Ovary (tissue), 3 donors: ENCODE data around the gene MARK3.

ENCODE experiments used
- POLR2A ChIP-seq: fragments of 450-650 bp; IDR thresholded peaks from one replicate; pipeline ENCODE4 v1.6.1; 2017; ENCODE audit warnings: antibody characterized with exemption, mild to moderate bottlenecking, moderate library complexity
- TF ChIP-seq, protein P1 (sequence below), 3 donors: fragments of 450-650 bp in 2 of 3; fragments of 200-600 bp in 1 of 3; IDR thresholded peaks; one replicate each; pipeline versions ENCODE4 v1.5.1 to v1.8.0; 2016 to 2022; ENCODE audit warnings: antibody characterized with exemption in 3 of 3, mild to moderate bottlenecking in 1 of 3
- donor health status: DM: no; HTN: no; CAD: no.

DNA sequence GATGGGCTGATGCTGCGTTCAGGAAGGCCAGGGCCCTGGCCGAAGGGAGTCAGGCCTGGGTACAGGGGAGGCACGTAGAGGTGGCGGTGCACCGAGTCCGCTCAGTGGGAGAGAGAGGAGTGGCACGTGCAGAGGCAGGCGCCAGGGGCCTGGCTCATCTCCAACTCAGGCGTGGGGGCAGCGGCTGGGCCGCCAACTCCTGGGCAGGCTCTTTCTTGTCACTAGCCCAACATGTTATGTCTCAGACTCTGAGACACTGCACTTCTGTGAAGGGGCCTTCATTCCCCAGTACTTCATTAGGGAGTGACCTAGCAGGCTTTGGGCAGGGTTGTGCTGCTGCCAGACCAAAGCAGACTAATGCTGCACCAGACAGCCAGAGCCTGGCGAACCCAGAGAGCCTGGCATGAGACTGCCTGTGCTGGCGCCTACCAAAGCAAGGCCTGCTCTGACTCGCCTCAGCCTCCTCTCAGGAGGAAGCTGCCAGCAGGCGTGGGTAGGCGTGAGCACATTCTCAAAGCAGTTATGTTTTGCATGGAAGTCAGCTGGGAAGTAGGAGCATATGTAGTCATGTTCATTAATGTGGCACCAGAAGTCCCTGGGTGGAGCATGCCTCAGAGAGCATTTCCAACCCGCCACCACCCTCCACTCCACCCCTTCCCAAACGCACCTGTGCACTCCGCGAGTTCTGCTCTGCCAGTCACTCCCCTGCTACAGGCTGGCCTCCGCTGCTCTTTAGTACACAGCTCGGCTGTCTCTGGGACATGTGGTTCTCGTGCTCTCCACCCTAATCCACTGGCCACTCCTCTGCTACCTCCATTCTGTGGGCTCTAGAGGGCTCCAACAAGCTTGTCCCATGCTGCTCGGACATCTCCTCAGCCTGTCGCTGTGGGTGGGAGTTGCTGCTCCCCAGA, 127.7 kb downstream of the MARK3 start:
- TF ChIP-seq, protein P1, sequence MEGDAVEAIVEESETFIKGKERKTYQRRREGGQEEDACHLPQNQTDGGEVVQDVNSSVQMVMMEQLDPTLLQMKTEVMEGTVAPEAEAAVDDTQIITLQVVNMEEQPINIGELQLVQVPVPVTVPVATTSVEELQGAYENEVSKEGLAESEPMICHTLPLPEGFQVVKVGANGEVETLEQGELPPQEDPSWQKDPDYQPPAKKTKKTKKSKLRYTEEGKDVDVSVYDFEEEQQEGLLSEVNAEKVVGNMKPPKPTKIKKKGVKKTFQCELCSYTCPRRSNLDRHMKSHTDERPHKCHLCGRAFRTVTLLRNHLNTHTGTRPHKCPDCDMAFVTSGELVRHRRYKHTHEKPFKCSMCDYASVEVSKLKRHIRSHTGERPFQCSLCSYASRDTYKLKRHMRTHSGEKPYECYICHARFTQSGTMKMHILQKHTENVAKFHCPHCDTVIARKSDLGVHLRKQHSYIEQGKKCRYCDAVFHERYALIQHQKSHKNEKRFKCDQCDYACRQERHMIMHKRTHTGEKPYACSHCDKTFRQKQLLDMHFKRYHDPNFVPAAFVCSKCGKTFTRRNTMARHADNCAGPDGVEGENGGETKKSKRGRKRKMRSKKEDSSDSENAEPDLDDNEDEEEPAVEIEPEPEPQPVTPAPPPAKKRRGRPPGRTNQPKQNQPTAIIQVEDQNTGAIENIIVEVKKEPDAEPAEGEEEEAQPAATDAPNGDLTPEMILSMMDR (IDR thresholded peaks at IDR 0.05): no peak
- no peak for TF ChIP-seq POLR2A
